ENCODE data around the gene GPR17. TPM values are rescaled to one million over a fixed set of nuclear protein-coding genes. Genes with fewer than 3 reads are reported as not detected.

The GPR17 gene
- total RNA-seq, 1 experiment from 2014 or later: 0.35 TPM

DNA sequence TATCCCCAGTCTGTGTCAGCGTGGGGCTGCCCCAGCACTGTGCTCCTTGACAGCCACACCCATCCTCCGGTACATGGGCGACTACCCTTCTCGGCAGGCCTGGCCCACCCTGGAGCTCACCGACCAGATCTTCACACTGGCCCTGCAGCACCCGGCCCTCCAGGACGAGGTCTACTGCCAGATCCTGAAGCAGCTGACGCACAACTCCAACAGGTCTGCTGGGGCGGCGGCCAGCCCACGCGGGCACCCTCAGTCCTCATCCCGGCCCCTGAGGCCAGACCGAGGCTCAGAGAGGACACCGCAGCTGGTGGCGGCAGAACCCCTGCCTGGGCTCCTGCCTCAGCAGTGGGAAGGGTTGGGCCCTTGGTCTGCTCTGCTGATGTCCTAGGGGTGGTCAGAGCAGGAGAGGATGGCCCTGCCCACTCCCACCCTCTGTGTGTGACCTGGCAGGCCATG, 14.4 kb upstream of the GPR17 start:
- Histone ChIP-seq H2BK120ac (ENCODE audit: low read depth, low read length, poor library complexity, severe bottlenecking) (no peak overlapping the region), H2BK15ac (ENCODE audit: low read depth, low read length) (no peak overlapping the region), H2BK12ac (ENCODE audit: insufficient read length, low read depth, low read length) (no peak overlapping the region), H3K18ac (ENCODE audit: insufficient read length, low read depth, low read length) (no peak overlapping the region), H3K14ac (ENCODE audit: insufficient read depth, low read length) (peak overlapping the region; percentile 37; the same call in 1 of the 2 replicates), H3T11ph (ENCODE audit: low read length) (no peak overlapping the region), H4K91ac (ENCODE audit: insufficient read length, low read depth, low read length) (no peak overlapping the region), H3K23ac (ENCODE audit: insufficient read length, low read depth, low read length) (no peak overlapping the region), H3K4me1 (ENCODE audit: insufficient read depth, low read length) (no peaks in the 10 kb centered on the region), H2BK5ac (ENCODE audit: insufficient read length, low read length) (no peak overlapping the region), H2BK20ac (ENCODE audit: low read depth, low read length, poor library complexity, severe bottlenecking) (no peak overlapping the region), H4K5ac (ENCODE audit: insufficient read length, low read depth, low read length) (no peak overlapping the region), H4K20me1 (ENCODE audit: control insufficient read depth, insufficient read depth, insufficient read length) (no peaks in the 10 kb centered on the region), H3K56ac (ENCODE audit: insufficient read length, low read depth, low read length) (no peak overlapping the region), H3K4ac (ENCODE audit: low read depth, low read length) (no peak overlapping the region), H2AFZ (ENCODE audit: low read length) (no peak overlapping the region), H3K9me3 (ENCODE audit: control insufficient read depth, low read depth, low read length) (no peaks in the 10 kb centered on the region), H3K23me2 (ENCODE audit: insufficient read length, low read depth, low read length, poor library complexity, severe bottlenecking) (no peaks in the 10 kb centered on the region), H3K27ac (ENCODE audit: insufficient read length, low read depth, low read length) (no peak overlapping the region), H3K9ac (ENCODE audit: extremely low read depth, insufficient read length, low read length) (no peak overlapping the region), H3K79me2 (ENCODE audit: insufficient read depth, low read length) (no peaks in the 10 kb centered on the region), H4K8ac (replicated peaks; ENCODE audit: insufficient read length, low read depth, low read length) (no peak overlapping the region), H3K27me3 (ENCODE audit: insufficient read depth, low read length) (no peaks in the 10 kb centered on the region), H3K4me2 (ENCODE audit: insufficient read depth, insufficient read length, low read length) (no peak overlapping the region), H2AK5ac (ENCODE audit: insufficient read length, low read length) (no peak overlapping the region), H3K79me1 (ENCODE audit: insufficient read depth, low read depth, low read length, poor library complexity, severe bottlenecking) (no peaks in the 10 kb centered on the region)
- Mint-ChIP-seq H3K4me3 (no peak overlapping the region), H3K9me3 (no peaks in the 10 kb centered on the region), H3K27ac (no peak overlapping the region), H3K4me1 (no peaks in the 10 kb centered on the region), H3K36me3 (ENCODE audit: insufficient read depth in 1 of 3, low read depth in 3 of 3) (no peaks in the 10 kb centered on the region), H3K27me3 (ENCODE audit: low read depth) (no peaks in the 10 kb centered on the region; the same call in 1 of the 2 replicates)
- WGBS (ENCODE audit: extremely low coverage, insufficient read length, low lambda C conversion rate): no CpG with 5 or more reads among the region's 16 CpGs
- DNase-seq: no peak
- TF ChIP-seq CTCF (conservative IDR thresholded peaks at IDR 0.05): no peak

All from H9 (cell line).